OCI-LY7 (cell line): ENCODE data around the gene COL4A2. TPM values are rescaled to one million over a fixed set of nuclear protein-coding genes. Genes with fewer than 3 reads are reported as not detected.

Experiments used
- BruUV-seq: library from RNA; stranded (reverse); fragments of 400-500 nt; replicated peaks from 2 replicates; lab custom pipeline; 2021; lab: Mats Ljungman, UMichigan
- CTCF ChIA-PET: fragments of 300-600 bp; sonication (Branson Sonifier 250); formaldehyde crosslinking; loops from one replicate; lab custom pipeline; 2022; ENCODE audit warnings: antibody characterized with exemption; ENCODE audit not compliant: unreplicated experiment; lab: Charles Lee
- POLR2A ChIA-PET: fragments of 300-600 bp; sonication (Branson Sonifier 250); formaldehyde crosslinking; loops from one replicate; lab custom pipeline; 2022; ENCODE audit warnings: antibody characterized with exemption; lab: Charles Lee
- DNase-seq: peaks from one replicate; pipeline ENCODE4 v3.0.0-alpha.2; 2015; ENCODE audit warnings: low spot score
- H2AFZ ChIP-seq: fragments of 200-600 bp; sonication (generic), shearing (Covaris generic); 2 replicates; pipeline ENCODE4 v1.6.1; 2014; ENCODE audit warnings: mild to moderate bottlenecking, antibody characterized with exemption, low read length, moderate library complexity
- H3K27ac ChIP-seq: fragments of 200-600 bp; sonication (generic); 2 replicates; pipeline ENCODE4 v1.5.1; 2014; ENCODE audit warnings: mixed run types, low read depth, mild to moderate bottlenecking, moderate library complexity, low read length, inconsistent platforms; ENCODE audit not compliant: poor library complexity, severe bottlenecking
- H3K36me3 ChIP-seq: fragments of 200-600 bp; sonication (generic); 2 replicates; pipeline ENCODE4 v1.6.1; 2014; ENCODE audit warnings: mild to moderate bottlenecking, antibody characterized with exemption, low read length, moderate library complexity, mixed read lengths; ENCODE audit not compliant: insufficient read depth
- H3K4me1 ChIP-seq: fragments of 200-600 bp; sonication (generic); 2 replicates; pipeline ENCODE4 v1.5.1; 2014; ENCODE audit warnings: mild to moderate bottlenecking, low read length; ENCODE audit not compliant: insufficient read depth, poor library complexity, severe bottlenecking
- H3K4me2 ChIP-seq: fragments of 200-600 bp; sonication (generic); 2 replicates; pipeline ENCODE4 v1.6.1; 2014; ENCODE audit warnings: mild to moderate bottlenecking, low read length
- H3K4me3 ChIP-seq: fragments of 200-600 bp; sonication (generic); 2 replicates; pipeline ENCODE4 v1.5.1; 2014; ENCODE audit warnings: mild to moderate bottlenecking, low read depth, low read length; ENCODE audit not compliant: poor library complexity, severe bottlenecking
- H3K79me2 ChIP-seq: fragments of 200-600 bp; sonication (generic); 2 replicates; pipeline ENCODE4 v1.6.1; 2016; ENCODE audit warnings: low read depth, mild to moderate bottlenecking, low read length, moderate library complexity, mixed read lengths; ENCODE audit not compliant: insufficient read depth
- H3K9me2 ChIP-seq: fragments of 200-600 bp; sonication (generic); 2 replicates; pipeline ENCODE4 v1.6.1; 2016; ENCODE audit warnings: mild to moderate bottlenecking, low read length, mixed read lengths; ENCODE audit not compliant: insufficient read depth
- H3K9me3 ChIP-seq: fragments of 200-600 bp; sonication (generic); 2 replicates; pipeline ENCODE4 v1.6.1; 2014; ENCODE audit warnings: mild to moderate bottlenecking, mixed run types, low read length, mixed read lengths
- H4K20me1 ChIP-seq: fragments of 200-600 bp; sonication (generic); 2 replicates; pipeline ENCODE4 v1.6.1; 2014; ENCODE audit warnings: mild to moderate bottlenecking, antibody characterized with exemption, low read length, moderate library complexity, mixed read lengths; ENCODE audit not compliant: insufficient read depth
- CTCF ChIP-seq: fragments of 200-600 bp; sonication (generic); conservative IDR thresholded peaks from 2 replicates; pipeline ENCODE4 v1.5.1; 2014; ENCODE audit warnings: mild to moderate bottlenecking, antibody characterized with exemption, low read length, moderate library complexity, mixed read lengths
- EZH2phosphoT487 ChIP-seq: fragments of 200-600 bp; sonication (generic); IDR thresholded peaks from 2 replicates; pipeline ENCODE4 v1.6.1; 2018; ENCODE audit warnings: low read depth, borderline replicate concordance, mild to moderate bottlenecking, mixed run types, antibody characterized with exemption, low read length, moderate library complexity, mixed read lengths
- intact Hi-C: fragments of 100-400 bp; cut with micrococcal nuclease; formaldehyde crosslinking; loops from one replicate; pipeline ENCODE4 v1.10.0; 2022; ENCODE audit not compliant: unreplicated experiment
- total RNA-seq, 2 experiments: library from RNA; depleted of rRNA in 1 of 2; stranded (reverse); fragments of >200 nt in 1 of 2; shearing (Covaris generic) in 1 of 2; gene quantifications; 2 replicates each; pipeline ENCODE4 v1.2.3, GENCODE V29; 2014 to 2022

The COL4A2 gene
- total RNA-seq, 2 experiments from 2014 or later = 0.34 TPM; not detected in 1

GRCh38 chr13:110261166-110262081 is 45.7 kb upstream of the COL4A2 start:
- intact Hi-C loops = no loop called here
- no peak for TF ChIP-seq EZH2phosphoT487
- TF ChIP-seq CTCF = no peak
- no peak for DNase-seq
- Histone ChIP-seq H3K79me2 (no peaks in the 10 kb centered on the region), H3K9me3 (no peaks in the 10 kb centered on the region), H3K27ac (no peak overlapping the region), H3K36me3 (no peaks in the 10 kb centered on the region), H3K4me1 (no peaks in the 10 kb centered on the region), H4K20me1 (no peaks in the 10 kb centered on the region), H3K4me3 (no peak overlapping the region), H3K9me2 (no peaks in the 10 kb centered on the region), H2AFZ (no peak overlapping the region), H3K4me2 (no peak overlapping the region)
- no TSS peak for BruUV-seq
- ChIA-PET CTCF (no interaction called here), POLR2A (no interaction called here)

- no peak overlapping the region for H3K4me2 ChIP-seq
- DNase-seq = no peak
- H2AFZ ChIP-seq = no peak overlapping the region
- BruUV-seq = no TSS peak
- CTCF ChIA-PET = no interaction called here
- no peaks in the 10 kb centered on the region for H3K36me3 ChIP-seq
- H3K27ac ChIP-seq = no peak overlapping the region
- intact Hi-C loops = no loop called here
- no peaks in the 10 kb centered on the region for H3K4me1 ChIP-seq
- no peak overlapping the region for H3K4me3 ChIP-seq
- POLR2A ChIA-PET = no interaction called here
- H3K9me2 ChIP-seq = no peaks in the 10 kb centered on the region
- TF ChIP-seq CTCF (no peak), EZH2phosphoT487 (no peak)
- H3K79me2 ChIP-seq = no peaks in the 10 kb centered on the region
- no peaks in the 10 kb centered on the region for H4K20me1 ChIP-seq
- H3K9me3 ChIP-seq = no peaks in the 10 kb centered on the region
Observed at GRCh38 chr13:110262082-110262436, 45.0 kb upstream of the COL4A2 start.
